Cortex of kidney (tissue), 1 donor: ENCODE measurements around the gene SMIM32.

Source experiments
- DNase-seq: peaks from one replicate; lab custom pipeline; 2025; lab: John Stamatoyannopoulos, UW

The SMIM32 gene

GRCh38 chr5:136186796-136187195 is 6.2 kb downstream of the SMIM32 start:
- no peak for DNase-seq

GRCh38 chr5:136185974-136186665 is 6.8 kb downstream of the SMIM32 start:
- DNase-seq = no peak

- no peak for DNase-seq
Observed at GRCh38 chr5:136182618-136183017, 10.3 kb downstream of the SMIM32 start.

GRCh38 chr5:136174021-136174659 is 18.8 kb downstream of the SMIM32 start:
- DNase-seq = no peak

GRCh38 chr5:136169218-136169617 is 23.7 kb downstream of the SMIM32 start:
- no peak for DNase-seq

GRCh38 chr5:136166909-136167308 is 26.1 kb downstream of the SMIM32 start:
- no peak for DNase-seq

- DNase-seq = no peak
Observed at GRCh38 chr5:136164226-136164625, 28.7 kb downstream of the SMIM32 start.

- DNase-seq = no peak
Observed at GRCh38 chr5:136162008-136162407, 31.0 kb downstream of the SMIM32 start.

- no peak for DNase-seq
Observed at GRCh38 chr5:136159457-136159856, 33.5 kb downstream of the SMIM32 start.

GRCh38 chr5:136157514-136157913 is 35.4 kb downstream of the SMIM32 start:
- no peak for DNase-seq

GRCh38 chr5:136155761-136156160 is 37.2 kb downstream of the SMIM32 start:
- no peak for DNase-seq

- DNase-seq = no peak
Observed at GRCh38 chr5:136155078-136155477, 37.9 kb downstream of the SMIM32 start.

GRCh38 chr5:136153581-136154236 is 39.3 kb downstream of the SMIM32 start:
- no peak for DNase-seq

- DNase-seq = no peak
Observed at GRCh38 chr5:136149891-136150290, 43.1 kb downstream of the SMIM32 start.

- no peak for DNase-seq
Observed at GRCh38 chr5:136147632-136148031, 45.3 kb downstream of the SMIM32 start.

- DNase-seq = no peak
Observed at GRCh38 chr5:136146201-136146600, 46.8 kb downstream of the SMIM32 start.

GRCh38 chr5:136145030-136145429 is 47.9 kb downstream of the SMIM32 start:
- no peak for DNase-seq

- no peak for DNase-seq
Observed at GRCh38 chr5:136143763-136144162, 49.2 kb downstream of the SMIM32 start.

GRCh38 chr5:136143312-136143711 is 49.6 kb downstream of the SMIM32 start:
- no peak for DNase-seq

GRCh38 chr5:136141561-136141960 is 51.4 kb downstream of the SMIM32 start:
- DNase-seq = no peak
